Amygdala (tissue), 56 donors: Measurements from ENCODE around the gene ACTN1.

Experiments used
- DNase-seq, 56 donors: peaks; one replicate each; lab custom pipeline; 2025; lab: John Stamatoyannopoulos, UW

ACTN1 gene

GRCh38 chr14:68897559-68898155, 81.4 kb downstream of the ACTN1 start:
- no peak for DNase-seq

GRCh38 chr14:68896132-68896531, 83.0 kb downstream of the ACTN1 start:
- DNase-seq, result no peak

GRCh38 chr14:68894802-68895703, 84.0 kb downstream of the ACTN1 start:
- DNase-seq, result no peak

- DNase-seq, result no peak
These were observed 85.0 kb downstream of the ACTN1 start for GRCh38 chr14:68894123-68894522.

- no peak for DNase-seq
These were observed 85.5 kb downstream of the ACTN1 start for GRCh38 chr14:68893566-68893965.

- no peak for DNase-seq
These were observed 86.1 kb downstream of the ACTN1 start for GRCh38 chr14:68892961-68893360.

GRCh38 chr14:68891851-68892660, 87.0 kb downstream of the ACTN1 start:
- no peak for DNase-seq

- DNase-seq, result no peak
These were observed 88.8 kb downstream of the ACTN1 start for GRCh38 chr14:68890173-68890931.

GRCh38 chr14:68888883-68889282, 90.2 kb downstream of the ACTN1 start:
- DNase-seq, result no peak

GRCh38 chr14:68888025-68888850, 90.9 kb downstream of the ACTN1 start:
- no peak for DNase-seq

- no peak for DNase-seq
These were observed 93.0 kb downstream of the ACTN1 start for GRCh38 chr14:68886109-68886434.

GRCh38 chr14:68885226-68886108, 93.6 kb downstream of the ACTN1 start:
- no peak for DNase-seq

GRCh38 chr14:68884031-68885030, 94.8 kb downstream of the ACTN1 start:
- DNase-seq, result no peak

- no peak for DNase-seq
These were observed 96.9 kb downstream of the ACTN1 start for GRCh38 chr14:68882235-68882634.

- DNase-seq, result no peak
These were observed 97.7 kb downstream of the ACTN1 start for GRCh38 chr14:68881396-68881795.

GRCh38 chr14:68880581-68881105, 98.5 kb downstream of the ACTN1 start:
- no peak for DNase-seq
